Measurements from ENCODE around the gene RIN1.
A peak's percentile ranks its signal among the peaks of the same experiment; 100 is the strongest.
"Not testable (repeated sequence)": the region's sequence is repeated elsewhere in the genome, so short reads cannot be mapped to it uniquely, and the experiment has no call there.

The RIN1 gene

DNA sequence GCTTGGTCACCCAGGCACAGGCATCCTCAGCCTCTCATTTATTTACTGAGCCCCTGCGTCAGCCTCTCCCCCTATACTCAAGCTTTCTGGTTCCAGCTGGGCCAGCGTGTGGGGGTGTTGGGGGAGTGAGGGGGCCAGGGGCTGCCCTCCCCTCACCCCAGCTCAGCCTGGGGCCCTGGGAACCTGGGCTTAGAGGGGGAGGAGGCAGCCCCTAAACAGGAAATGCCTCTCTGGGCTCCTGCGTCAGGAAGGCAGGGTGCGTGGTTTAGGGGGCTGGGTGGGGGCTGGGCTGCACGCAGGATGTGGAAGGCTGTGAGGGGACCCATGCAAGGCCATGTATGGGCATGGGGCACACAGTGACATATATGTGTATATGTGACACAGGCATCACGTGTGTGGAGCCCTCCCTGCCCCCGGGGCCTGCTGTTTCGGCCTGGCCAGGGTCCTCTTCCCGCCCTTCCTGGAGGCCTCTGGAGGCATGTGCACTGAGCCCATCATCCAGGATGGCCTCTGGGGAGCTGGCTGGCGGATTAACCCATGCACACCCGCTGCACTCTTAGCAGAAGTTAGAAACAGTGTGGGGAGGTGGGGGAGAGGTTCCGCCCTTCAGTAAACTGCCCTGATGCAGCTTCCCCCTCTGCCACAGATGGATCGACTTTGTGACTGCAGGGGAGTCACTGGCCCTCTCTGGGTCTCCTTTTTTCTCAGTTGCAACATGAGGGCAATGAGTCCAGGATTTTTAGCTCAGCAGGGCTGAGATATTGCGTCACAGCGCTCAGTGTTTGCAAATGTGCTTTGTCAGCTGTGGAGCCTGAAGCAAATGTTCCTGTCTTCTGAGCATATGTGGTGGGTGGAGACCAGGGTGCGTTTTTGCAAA is 18.3 kb downstream of the RIN1 start:
- DNase-seq = no peak

DNA sequence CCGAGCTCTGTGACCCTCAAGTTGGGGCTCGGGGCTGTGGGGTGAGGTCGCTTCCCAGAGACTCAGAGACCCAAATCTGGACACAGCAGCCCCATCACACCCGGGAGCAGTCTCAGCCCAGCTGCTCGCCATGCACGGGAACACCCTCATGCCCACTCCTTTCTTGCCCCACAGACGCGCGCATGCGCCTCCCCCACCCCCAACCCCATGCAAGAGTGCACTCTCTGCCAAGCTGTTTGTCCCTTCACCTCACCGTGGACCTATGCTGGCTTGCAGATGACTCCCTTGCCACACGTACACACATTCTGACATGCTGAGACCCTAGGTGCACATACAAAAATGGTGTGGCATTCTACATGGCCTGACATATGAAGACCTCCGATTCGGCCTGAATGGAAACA is 18.9 kb downstream of the RIN1 start:
- DNase-seq = no peak

DNA sequence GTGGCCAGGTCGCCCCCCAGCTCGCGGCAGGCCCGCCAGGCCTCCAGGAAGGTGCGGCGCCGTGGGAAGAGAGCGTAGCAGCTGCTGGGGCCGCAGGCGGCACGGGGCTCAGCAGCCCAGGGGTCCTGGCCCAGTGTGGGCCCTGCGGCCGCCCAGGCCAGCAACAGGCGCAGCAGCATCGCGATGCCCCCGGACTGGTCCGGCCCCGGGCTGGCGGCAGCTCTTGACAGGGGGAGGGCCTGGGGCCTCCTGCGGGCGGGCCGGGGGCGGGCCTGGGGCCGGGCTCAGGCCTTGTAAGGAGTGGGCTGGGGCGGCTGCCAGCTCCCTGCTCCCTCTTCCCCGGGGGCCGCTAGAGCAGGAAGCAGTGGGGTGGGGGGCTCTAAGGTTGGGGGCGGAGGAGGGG is 19.4 kb downstream of the RIN1 start, which contains the start of gene CD248:
TSS of gene CD248 (minus strand) at position 196 of the 403 bp plus-strand sequence. CDS start at position 179, 17 bp downstream.
- DNase-seq = no peak

DNA sequence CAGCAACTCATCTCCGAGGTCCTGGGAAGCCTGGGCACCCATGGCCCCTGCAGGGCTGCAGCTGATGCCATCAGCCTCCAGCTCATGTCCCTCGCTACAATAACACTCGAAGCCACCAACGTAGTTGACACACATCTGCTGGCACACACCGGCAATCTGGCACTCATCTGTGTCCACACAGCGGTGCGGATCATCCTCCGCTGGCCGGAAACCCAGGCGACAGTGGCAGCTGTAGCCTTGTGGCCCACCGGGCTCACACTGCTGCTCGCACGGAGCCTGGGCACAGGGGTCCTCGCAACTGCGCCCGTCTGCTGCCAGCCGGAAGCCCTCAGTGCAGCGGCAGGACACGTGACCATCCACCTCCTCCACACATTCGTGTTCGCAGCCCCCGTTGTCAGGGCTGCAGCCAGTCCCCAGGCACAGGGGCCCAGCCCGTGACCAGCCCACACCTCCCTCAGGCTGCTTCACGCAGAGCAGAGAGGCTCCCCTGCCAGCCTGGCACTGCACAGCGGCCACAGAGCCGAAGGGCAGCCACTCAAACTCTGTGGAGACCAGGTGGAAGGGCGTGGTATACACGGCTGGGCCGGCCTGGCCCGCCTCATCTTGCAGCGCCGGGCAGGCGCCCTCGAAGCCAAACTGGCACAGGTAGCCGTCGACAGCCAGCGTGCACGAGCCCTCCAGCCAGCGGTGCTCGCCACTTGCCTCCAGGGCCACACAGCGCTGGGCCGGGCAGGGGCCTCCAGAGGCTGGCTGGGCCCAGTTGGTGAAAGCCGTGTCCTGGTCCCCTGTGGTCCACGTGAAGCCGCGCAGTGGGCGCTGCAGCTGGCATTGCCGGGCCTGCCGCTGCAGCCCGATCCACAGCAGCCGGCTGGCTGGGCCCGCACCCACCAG is 20.1 kb downstream of the RIN1 start:
- no peak for DNase-seq

DNA sequence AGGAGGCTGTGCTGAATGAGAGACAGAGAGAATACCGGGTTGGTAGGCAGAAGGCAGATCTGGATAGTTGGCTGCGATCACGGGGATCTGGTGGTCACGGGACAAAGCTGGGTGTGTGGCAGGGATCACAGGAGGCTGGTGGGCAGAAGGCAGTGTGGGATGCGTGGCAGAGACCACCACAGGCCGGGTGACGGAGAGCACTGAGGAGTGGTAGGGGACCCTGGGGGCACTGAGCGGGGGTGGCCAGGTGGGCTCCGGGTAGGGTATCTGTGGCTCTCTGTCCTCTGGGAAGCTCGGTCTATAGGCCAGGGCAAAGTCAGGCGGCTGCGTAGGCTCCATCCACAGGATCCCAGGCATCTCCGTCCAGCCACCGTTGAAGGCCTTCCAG is 20.7 kb downstream of the RIN1 start:
- DNase-seq = no peak

DNA sequence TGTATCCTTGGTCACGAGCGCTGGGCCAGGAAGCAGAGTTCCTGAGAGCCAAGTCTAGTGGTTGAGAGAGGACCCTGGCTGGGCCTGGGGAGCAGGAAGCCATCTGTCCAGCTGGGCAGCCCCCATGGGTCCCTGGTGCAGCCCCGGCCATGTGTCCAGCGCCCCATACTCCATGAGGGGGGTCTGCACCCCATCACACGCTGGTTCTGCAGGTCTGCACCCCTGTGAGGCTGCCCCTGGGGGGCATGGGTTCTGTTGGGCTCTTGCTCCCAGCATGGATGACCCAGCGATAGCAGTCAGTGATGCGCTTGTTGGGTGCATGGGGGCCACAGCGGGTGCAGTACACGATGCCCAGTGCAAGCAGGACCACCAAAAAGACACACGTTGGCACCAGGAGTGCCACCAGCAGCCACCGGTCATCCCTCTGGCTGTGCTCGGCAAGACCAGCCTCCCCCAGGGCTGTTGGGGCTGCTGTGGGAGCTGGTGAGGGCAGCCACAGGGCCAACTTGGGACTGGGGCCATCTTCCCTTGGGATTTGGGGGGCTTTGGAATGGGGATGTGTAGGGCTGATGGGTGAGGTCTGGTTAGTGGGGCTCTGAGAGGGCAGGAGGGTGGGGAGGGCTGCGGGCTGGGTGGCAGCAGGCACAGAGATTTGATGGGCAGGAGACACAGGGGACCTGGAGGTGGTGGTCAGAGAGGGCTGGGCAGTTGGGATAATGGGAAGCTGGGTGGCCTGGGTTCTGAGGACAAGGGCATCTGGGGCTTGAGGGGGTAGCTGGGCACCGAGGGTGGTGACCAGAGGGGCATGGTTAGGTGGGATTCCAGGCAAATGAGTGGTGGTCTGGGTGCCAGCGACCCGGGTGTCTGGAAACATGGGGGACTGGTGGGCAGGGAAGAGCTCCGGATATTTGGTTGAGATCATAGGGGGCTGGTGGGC is 21.4 kb downstream of the RIN1 start:
- DNase-seq = no peak

DNA sequence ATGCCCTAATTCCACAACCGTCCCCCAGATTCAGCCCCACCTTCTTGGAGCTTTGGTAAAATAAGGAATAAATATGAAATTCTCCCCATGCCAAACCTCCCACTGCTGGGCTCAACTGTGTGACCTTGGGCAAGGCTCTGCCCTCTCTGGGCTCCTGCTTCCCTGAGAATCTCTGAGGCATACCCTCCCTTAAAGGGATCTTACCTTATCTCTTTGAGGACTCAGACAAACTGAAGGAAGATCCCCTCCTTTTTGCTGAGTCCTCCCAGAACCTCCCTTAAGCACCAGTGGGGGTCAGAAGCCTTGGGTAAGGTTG is 22.1 kb downstream of the RIN1 start:
- no peak for DNase-seq

DNA sequence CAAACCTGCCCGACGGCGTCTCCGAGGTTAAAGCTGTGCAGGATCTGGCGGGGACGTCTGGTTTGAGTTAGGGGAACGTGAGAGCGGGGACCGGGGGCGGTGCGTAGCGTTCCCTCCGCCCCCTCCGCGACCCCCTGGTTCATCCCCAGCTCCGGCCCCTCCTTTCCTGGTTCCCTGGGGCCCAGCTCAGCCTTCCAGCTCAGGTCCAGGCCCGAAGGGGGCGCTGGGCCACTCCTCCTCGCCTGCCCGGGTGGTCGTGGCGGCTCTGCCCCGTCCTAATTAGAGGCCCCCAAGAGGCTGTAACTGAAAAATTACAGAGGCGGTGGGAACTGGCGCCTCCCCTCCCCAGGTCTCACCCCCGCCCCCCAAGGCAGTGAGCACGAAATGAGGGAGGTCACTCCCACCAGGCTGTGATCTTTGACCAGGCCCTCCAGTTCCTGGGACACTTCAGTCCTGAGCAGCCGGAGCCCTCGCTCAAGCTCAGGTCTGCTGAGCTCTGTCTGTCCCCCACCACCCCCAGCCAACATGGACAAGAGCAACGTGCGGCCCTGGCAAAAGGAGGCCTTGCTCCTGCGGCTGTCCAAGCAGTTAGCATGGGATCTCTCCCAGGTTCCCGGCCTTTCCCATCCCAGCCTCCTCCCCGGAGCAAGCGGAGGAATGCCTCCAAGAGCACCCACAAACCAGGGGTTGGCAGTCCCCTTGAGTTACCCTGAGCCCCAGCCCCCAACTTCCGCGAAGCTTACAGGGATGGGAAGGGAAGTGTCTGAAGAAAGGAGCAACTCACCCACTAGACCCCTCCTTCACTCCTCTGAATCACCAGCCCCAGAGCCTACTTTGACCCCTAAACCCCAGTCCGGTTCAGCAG is 22.7 kb downstream of the RIN1 start:
- DNase-seq = no peak

DNA sequence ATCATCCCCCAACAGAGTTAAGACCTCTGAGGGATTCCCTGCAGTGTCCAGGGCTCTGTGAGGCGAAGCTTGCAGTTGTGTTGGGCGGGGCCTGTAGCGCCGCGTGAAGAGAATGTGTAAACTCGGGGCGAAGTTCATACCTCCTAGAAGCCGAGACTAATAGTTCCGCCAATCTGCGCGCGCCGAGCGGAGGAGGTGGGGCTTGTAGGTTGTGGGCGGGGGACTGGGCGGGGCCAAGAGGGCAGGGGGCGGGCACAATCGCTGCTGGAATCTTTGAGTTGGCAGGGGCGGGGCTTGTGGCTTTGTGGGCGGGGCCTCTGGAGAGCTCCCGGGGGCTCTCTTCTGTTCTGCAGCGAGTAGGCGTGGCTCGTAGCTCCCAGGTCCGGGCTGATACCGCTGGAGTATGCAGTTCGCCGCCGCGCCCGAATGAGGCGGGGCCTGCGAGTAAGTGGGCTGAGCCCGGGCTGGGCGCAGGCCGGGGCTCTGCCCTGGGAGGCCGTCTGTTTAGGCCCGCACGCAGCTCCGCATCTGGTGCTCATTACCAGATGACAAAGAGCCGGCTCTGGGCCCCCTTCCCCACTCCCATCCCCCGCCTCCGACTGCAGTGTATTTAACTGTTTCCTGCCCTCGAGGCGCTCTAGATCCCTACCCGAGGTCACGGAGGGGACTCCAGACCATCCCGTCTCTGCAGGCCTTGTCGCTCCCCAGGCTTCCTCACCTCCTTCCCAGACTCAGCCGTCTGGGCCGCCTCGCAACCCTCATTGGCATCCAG is 23.5 kb downstream of the RIN1 start:
- peak; percentile 96 for DNase-seq

DNA sequence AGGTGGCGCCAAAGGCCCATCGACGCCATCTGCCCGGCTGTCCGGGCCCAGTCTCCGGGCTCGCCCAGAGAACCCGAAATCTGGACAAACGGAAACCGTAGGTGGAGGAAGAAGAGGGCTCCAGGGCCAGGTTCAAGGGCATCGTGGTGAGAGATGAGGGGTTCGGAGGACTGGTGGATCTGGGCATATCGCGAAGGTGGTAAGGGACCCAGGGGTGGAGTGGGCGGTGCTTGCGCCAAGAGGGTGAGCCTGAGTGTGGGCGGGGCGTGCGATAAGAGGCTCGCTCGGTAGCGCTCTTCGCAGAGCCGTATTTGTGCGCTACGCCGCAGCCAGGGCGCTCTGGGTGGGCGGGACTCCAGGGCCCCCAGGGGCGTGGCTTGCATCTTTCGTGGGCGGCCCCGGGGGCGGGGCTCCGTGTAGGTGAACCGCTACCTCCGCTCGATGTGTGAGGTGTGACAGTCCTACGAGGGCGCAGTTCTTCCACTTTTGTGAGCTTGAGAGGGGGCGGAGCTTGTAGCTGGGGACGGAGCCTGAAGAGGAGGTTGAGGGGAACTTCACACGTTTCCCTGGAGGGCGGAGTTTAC is 24.2 kb downstream of the RIN1 start:
- DNase-seq = peak; percentile 97

DNA sequence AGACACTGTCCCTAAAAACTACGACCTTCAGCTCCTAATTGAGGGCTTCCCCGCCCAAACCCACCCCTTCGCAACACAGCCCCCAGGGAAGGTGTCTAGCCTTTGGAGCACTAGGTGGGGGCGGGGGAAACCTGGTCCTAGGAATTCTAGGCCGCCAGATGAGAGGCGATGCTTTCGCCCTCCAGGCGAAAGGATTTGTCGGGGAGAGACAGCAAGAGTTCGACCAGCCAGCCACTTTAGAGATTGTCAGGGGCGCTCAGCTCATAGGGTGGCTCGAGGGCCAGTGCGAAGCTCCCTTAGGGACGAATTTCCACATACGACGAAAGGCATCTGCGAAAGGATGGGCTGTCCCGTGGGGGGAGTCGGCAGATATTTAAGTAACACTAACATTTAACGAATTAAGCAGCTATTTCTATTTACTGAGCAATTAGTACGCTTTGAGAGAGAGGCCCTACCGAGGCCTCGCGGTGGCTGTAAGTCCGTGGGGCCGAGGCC is 24.7 kb downstream of the RIN1 start:
- no peak for DNase-seq

DNA sequence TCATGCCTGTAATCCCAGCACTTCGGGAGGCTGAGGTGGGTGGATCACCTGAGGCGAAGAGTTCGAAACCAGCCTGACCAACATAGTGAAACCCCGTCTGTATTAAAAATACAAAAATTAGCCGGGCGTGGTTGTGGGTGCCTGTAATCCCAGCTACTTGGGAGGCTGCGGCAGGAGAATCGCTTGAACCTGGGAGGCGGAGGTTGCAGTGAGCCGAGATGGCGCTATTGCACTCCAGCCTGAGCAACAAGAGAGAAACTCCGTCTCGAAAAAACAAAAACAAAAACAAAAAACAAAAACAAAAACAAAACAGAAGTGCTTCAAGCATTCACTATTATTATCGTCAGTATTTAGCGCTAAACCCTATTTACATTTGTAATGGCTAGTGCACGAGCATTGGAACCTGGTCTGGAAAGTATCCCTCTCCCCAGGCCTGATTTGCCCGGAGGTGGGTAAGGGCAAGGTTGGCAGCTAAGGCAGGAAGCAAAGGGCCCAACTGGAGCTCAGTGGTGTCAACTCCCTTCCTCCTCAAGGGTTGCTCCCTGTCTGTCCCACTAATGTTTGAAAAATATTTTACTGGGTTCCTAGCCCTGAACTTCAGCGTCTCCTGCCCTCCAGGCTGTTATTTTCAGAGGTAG is 25.3 kb downstream of the RIN1 start:
- DNase-seq = not testable (repeated sequence)

DNA sequence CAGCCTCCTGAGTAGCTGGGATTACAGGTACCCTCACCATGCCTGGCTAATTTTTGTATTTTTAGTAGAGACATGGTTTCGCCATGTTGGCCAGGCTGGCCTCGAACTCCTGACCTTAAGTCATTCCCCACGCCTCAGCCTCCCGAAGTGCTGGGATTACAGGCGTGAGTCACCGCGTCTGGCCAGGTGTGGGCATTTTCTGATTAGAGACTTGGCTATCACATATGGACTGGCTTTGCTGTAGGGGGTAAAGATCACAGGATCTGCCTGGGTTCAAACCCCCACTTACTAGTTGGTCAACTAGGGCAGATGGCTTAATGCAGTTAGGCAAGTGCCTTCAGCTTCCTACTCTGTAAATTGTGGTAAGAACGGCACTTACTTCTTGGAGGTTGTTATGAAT is 25.9 kb downstream of the RIN1 start:
- no peak for DNase-seq

DNA sequence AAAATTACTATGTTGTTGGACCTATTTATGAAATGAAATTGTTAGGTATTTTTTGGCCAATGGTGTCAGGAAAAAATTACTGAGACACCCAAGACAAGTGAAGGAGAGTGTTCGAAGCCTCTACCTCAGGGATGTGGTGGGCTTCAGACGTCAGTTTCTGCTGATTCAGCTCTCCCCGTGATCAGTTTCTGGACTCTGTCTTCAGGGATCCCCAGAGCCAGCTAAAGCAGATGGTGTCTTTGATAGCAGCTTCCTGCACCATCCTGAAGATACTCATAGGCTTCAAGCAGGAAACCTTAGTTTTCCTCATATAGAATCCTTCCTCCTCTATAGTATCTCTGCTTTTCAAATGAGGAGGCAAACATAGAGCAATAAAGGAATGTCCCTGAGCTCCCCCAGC is 26.8 kb downstream of the RIN1 start:
- DNase-seq = no peak

DNA sequence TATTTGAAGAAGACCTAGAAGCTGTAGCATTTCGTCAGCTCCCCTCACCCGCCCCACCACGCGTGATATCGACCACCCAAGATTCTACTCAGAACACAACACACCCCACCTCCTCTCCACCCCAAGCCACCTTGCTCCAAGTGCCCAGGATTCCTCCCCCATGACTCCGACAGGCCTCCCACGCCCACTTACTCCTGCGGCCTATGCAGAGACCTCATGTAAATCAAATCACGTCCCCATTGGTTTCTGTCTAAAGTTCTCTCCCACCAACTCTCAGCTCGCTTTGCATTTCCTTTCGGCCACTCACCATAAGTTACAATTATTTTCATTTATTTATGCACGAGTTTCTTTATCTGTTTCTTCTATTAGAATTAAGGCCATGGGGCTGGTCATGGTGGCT is 33.6 kb downstream of the RIN1 start:
- DNase-seq = no peak

DNA sequence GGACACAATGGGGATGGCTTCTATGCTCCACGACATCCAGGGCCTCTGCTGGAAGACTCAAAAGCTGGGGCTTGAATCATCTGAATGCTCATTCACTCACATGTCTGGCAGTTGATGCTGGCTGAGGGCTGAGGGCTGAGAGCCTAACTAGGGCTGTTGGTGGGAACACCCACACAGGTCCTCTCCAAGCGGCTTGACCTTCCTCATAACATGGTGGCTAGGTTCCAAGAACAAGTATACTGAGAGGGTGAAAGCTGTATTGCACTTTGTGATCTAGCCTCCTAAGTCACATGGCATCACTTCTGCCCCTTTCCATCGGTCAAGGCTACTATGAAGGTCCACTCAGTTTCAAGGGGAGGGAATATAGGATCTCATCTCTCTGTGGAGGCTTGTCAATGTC is 37.0 kb downstream of the RIN1 start:
- DNase-seq = no peak

DNA sequence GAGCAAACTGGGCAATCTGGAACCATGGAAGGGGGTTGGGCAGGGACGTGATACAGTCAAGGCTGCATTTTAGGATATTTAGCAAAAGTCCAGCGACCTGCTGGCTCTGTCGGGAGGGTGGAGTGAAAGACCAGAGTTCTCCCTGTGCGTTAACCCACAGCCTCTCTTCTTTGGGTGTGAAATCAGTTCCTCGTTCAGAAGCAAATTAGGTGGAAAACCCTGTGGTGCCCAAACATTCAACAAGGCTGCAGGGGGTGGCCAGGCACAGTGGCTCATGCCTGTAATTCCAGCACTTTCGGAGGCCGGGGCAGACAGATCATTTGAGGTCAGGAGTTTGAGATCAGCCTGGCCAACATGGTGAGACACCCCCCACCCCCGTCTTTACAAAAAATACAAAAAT is 38.6 kb downstream of the RIN1 start:
- no peak for DNase-seq

DNA sequence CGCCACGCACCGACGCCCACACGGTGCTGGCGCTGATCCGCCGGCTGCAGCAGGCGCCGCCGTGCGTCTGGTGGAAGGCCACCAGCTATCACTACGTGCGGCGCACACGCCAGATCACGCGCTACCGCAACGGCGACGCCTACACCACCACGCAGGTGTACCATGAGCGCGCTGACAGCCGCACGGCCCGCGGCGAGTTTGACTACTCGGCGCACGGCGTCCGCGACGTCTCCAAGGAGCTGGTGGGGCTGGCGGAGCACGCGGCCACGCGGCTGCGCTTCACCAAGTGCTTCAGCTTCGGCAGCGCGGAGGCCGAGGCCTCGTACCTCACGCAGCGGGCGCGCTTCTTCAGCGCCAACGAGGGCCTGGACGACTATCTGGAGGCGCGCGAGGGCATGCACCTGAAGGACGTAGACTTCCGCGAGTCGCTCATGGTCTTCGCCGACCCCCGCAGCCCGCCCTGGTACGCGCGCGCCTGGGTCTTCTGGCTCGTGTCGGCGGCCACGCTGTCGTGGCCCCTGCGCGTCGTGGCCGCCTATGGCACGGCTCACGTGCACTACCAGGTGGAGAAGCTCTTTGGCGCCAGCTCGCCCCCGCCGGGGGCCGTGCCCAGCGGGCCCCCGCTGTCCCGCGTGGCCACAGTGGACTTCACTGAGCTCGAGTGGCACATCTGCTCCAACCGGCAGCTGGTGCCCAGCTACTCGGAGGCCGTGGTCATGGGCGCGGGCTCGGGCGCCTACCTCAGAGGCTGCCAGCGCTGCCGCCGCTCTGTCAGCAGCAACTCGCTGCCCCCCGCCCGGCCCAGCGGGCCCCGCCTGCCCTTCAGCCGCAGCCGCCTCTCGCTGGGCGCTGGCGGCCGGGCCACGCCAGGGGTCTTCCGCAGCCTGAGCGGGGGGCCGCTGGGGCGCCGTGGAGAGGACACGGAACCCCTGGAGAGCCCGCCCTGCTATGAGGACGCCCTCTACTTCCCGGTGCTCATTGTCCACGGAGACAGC is 41.3 kb downstream of the RIN1 start:
- DNase-seq = no peak
